GM20000 (cell line): ENCODE data around the gene SLIT3.
"Not testable (repeated sequence)": the region's sequence is repeated elsewhere in the genome, so short reads cannot be mapped to it uniquely, and the experiment has no call there.

Experiments
- DNase-seq: peaks from one replicate; pipeline ENCODE4 v3.0.0; 2012; ENCODE audit warnings: low spot score
- CTCF ChIP-seq: IDR thresholded peaks from 2 replicates; pipeline ENCODE4 v1.5.1; 2012; ENCODE audit warnings: mild to moderate bottlenecking, control low read depth; ENCODE audit errors: extremely low read depth, missing control alignments

The SLIT3 gene

DNA sequence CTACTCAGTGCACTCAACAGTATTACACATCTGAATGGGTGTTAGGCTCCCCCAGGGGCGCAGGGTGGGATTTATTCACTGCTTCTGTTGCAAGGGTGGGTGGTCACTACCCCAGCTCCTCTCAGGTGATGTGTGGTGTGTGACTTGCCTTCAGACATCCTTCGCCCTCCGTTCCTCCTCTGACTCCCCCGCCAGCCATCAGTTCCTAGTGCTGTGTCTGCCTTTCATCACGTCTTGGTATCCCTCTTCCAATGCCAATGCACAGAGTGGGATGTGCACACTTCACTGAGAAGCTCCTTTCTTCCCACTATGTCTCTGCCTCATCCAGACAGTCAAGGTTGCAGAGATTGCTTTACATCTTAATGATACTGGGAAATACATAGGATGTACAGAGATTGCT lies 79.4 kb downstream of the SLIT3 start:
- TF ChIP-seq CTCF: no peak
- no peak for DNase-seq

DNA sequence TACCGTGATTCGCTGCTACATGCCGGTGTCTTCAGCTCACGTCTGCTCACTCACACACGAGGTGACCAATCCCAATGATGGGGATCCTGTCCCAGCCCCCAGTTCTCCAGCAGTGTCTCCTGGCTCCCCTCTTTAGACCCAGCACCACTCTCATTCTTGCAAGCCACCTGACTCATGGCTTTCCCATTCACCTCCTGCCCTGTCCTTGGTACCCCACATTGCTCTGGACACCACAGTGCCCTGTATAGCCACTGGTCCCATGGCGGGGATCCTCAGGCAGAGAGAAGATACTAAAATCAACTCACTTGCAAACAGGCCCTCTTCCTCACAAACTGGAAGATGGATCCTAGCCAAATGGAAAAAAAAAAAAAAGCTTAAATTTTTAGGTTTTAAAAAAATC lies 81.0 kb downstream of the SLIT3 start:
- DNase-seq: no peak
- TF ChIP-seq CTCF: no peak

- no peak for DNase-seq
- no peak for TF ChIP-seq CTCF
These were observed 81.6 kb downstream of the SLIT3 start for GRCh38 chr5:169219351-169219750.

DNA sequence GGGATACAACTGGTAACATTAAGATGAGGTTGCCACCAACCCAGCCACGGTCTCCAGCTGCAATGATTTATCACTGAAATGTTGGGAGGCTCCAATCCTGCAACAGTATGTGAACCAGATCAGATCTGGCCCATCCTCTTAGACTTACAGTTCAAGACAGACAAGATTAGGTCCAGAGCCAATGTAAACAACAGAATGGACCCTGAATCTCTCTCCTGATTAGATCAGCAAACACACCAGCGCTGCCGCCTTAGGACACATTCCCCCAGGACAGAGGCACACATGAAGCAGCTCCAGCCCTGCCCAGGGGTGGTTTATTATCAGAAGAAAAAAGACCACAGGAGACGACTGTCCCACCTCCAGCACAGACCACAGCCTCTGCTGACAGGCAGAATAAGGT lies 82.1 kb downstream of the SLIT3 start:
- no peak for TF ChIP-seq CTCF
- no peak for DNase-seq

DNA sequence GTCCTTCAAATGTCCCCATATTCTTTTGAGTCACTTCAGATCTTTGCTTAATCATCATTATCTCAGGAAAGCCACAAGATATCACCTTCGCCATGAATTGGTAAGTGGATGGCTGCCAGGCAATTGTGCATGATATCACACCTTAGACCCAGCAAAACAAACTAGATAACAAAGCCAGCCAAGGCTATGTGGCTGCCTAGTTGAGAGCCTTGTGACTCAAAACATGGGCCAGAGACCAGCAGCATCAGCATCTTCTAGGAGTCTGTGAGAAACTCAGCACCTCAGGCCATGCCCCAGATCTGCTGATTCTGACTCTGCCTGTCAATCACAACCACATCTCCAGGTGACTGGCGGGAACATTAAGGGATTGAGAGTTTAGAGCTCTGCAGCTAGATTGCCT lies 82.8 kb downstream of the SLIT3 start:
- no peak for TF ChIP-seq CTCF
- DNase-seq: no peak

GRCh38 chr5:169216866-169217265 lies 84.1 kb downstream of the SLIT3 start:
- no peak for DNase-seq
- TF ChIP-seq CTCF: no peak

GRCh38 chr5:169213479-169213878 lies 87.5 kb downstream of the SLIT3 start:
- TF ChIP-seq CTCF: no peak
- DNase-seq: no peak

GRCh38 chr5:169211761-169212160 lies 89.2 kb downstream of the SLIT3 start:
- DNase-seq: not testable (repeated sequence)
